ENCODE measurements around the gene ANKRD42. TPM values are rescaled to one million over a fixed set of nuclear protein-coding genes. Genes with fewer than 3 reads are reported as not detected.

ANKRD42 gene
- polyA plus RNA-seq, 2 of the 4 experiments (the other 2 are of a cell fraction), result 9.1 to 13.2 TPM

DNA sequence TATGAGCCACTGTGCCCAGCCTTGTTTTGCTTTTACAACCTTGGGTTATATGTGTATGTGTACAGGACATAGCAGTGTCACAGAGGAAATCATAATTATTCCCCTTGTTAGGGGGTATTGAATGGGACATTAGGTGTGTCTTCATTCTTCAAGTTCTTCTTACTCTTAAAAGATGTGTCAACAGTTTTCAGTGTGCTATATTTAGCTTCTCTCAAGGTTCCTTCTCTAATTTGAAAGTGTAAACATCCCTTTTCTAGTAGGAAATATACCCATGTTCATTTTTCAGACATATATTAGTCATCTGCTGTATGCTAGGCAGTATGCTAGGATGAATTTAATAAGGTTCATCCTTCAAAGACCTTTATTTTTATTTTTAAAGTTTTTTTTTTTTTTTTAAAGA, 19.5 kb upstream of the ANKRD42 start (continued):
- TF ChIP-seq, protein P1, sequence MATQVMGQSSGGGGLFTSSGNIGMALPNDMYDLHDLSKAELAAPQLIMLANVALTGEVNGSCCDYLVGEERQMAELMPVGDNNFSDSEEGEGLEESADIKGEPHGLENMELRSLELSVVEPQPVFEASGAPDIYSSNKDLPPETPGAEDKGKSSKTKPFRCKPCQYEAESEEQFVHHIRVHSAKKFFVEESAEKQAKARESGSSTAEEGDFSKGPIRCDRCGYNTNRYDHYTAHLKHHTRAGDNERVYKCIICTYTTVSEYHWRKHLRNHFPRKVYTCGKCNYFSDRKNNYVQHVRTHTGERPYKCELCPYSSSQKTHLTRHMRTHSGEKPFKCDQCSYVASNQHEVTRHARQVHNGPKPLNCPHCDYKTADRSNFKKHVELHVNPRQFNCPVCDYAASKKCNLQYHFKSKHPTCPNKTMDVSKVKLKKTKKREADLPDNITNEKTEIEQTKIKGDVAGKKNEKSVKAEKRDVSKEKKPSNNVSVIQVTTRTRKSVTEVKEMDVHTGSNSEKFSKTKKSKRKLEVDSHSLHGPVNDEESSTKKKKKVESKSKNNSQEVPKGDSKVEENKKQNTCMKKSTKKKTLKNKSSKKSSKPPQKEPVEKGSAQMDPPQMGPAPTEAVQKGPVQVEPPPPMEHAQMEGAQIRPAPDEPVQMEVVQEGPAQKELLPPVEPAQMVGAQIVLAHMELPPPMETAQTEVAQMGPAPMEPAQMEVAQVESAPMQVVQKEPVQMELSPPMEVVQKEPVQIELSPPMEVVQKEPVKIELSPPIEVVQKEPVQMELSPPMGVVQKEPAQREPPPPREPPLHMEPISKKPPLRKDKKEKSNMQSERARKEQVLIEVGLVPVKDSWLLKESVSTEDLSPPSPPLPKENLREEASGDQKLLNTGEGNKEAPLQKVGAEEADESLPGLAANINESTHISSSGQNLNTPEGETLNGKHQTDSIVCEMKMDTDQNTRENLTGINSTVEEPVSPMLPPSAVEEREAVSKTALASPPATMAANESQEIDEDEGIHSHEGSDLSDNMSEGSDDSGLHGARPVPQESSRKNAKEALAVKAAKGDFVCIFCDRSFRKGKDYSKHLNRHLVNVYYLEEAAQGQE (IDR thresholded peaks at IDR 0.05), result no peak
- TF ChIP-seq, protein P2, sequence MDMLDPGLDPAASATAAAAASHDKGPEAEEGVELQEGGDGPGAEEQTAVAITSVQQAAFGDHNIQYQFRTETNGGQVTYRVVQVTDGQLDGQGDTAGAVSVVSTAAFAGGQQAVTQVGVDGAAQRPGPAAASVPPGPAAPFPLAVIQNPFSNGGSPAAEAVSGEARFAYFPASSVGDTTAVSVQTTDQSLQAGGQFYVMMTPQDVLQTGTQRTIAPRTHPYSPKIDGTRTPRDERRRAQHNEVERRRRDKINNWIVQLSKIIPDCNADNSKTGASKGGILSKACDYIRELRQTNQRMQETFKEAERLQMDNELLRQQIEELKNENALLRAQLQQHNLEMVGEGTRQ (IDR thresholded peaks at IDR 0.05), result no peak
- TF ChIP-seq, protein P3, sequence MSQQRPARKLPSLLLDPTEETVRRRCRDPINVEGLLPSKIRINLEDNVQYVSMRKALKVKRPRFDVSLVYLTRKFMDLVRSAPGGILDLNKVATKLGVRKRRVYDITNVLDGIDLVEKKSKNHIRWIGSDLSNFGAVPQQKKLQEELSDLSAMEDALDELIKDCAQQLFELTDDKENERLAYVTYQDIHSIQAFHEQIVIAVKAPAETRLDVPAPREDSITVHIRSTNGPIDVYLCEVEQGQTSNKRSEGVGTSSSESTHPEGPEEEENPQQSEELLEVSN (IDR thresholded peaks at IDR 0.05; ENCODE audit: borderline replicate concordance, low read depth), result no peak

DNA sequence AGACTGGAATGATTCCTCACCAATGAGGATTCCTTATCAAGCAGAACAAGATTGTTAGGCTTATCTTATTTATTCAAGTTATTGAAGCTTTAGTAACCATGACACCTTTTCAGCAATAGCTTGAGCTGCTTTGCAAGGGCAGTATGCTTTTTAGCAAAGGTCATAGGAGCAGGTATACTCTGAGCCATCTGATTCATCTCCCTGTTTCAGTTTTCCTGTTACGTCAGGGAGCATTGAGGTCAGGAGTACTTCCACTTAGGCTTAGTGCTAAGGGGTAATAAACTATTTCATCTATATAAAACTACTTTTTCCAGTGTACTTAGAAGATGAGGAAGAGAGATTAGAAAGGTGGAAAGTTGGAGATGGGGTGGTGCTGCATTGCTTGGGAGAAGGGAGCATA, 17.7 kb upstream of the ANKRD42 start:
- POLR2A ChIA-PET, result no interaction called here
- no peak for FAIRE-seq

DNA sequence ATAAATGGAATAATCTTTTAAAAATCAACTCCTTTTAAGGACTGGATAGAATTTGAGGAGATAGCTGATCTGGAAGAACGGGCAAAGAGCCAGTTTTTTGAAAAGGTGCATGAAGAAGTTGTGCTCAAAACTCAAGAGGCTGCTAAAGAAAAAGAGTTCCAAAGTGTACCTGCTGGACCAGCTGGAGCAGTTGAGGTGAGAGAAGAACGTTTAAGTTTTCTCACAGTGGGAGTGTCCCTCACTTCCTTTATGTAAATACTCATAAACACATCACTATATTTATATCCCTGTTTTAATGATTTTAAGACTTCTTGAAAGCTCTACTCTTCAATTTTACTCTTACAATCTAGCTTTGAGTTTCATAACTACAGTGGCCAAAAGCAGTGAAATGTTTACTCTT, 11.7 kb upstream of the ANKRD42 start:
- CTCF ChIA-PET, result interaction anchor here (1.1 kb wide), 1 partner anchor 93 kb away, joined by 4 read pairs; no protein-coding TSS in a partner anchor
- no peak for TF ChIP-seq RCOR1 (IDR thresholded peaks at IDR 0.05; ENCODE audit: low read depth, low read length)
- TF ChIP-seq, protein P1 (IDR thresholded peaks at IDR 0.05), result no peak
- TF ChIP-seq, protein P4, sequence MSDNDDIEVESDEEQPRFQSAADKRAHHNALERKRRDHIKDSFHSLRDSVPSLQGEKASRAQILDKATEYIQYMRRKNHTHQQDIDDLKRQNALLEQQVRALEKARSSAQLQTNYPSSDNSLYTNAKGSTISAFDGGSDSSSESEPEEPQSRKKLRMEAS (IDR thresholded peaks at IDR 0.05), result no peak
- no peak for TF ChIP-seq CBX2 (IDR thresholded peaks at IDR 0.05; ENCODE audit: borderline replicate concordance, low read depth)
- TF ChIP-seq POLR2AphosphoS2 (conservative IDR thresholded peaks at IDR 0.05; ENCODE audit: low read length), result no peak
- TF ChIP-seq BHLHE40 (IDR thresholded peaks at IDR 0.05; ENCODE audit: low read depth, low read length), result no peak
- TF ChIP-seq RARB (CRISPR knock-in tag; IDR thresholded peaks at IDR 0.05), result no peak
- no peak for TF ChIP-seq NPAS2 (CRISPR knock-in tag; IDR thresholded peaks at IDR 0.05; ENCODE audit: borderline replicate concordance)
- TF ChIP-seq, protein P5, sequence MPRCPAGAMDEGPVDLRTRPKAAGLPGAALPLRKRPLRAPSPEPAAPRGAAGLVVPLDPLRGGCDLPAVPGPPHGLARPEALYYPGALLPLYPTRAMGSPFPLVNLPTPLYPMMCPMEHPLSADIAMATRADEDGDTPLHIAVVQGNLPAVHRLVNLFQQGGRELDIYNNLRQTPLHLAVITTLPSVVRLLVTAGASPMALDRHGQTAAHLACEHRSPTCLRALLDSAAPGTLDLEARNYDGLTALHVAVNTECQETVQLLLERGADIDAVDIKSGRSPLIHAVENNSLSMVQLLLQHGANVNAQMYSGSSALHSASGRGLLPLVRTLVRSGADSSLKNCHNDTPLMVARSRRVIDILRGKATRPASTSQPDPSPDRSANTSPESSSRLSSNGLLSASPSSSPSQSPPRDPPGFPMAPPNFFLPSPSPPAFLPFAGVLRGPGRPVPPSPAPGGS (IDR thresholded peaks at IDR 0.05), result no peak
- TF ChIP-seq MAFK (IDR thresholded peaks at IDR 0.05; ENCODE audit: partially characterized antibody), result no peak
- TF ChIP-seq CHD4 (IDR thresholded peaks at IDR 0.05; ENCODE audit: borderline replicate concordance), result no peak

More for the DNA sequence above, 17.7 kb upstream of the ANKRD42 start:
- CTCF ChIA-PET, result interaction anchor here (0.6 to 1.6 kb wide), 2 partner anchors 9 to 93 kb away, joined by 3 read pairs; no protein-coding TSS in a partner anchor
- Histone ChIP-seq H3K4me2 (no peak overlapping the region), H3K4me1 (peaks cover 16% of the 10 kb centered on the region), H3K4me3 (no peak overlapping the region), H3K27ac (no peak overlapping the region), H3K9me3 (no peaks in the 10 kb centered on the region)
- DNase-seq (ENCODE audit: low read depth in 1 of 2, low spot score in 1 of 2), result no peak
- TF ChIP-seq, protein P6, sequence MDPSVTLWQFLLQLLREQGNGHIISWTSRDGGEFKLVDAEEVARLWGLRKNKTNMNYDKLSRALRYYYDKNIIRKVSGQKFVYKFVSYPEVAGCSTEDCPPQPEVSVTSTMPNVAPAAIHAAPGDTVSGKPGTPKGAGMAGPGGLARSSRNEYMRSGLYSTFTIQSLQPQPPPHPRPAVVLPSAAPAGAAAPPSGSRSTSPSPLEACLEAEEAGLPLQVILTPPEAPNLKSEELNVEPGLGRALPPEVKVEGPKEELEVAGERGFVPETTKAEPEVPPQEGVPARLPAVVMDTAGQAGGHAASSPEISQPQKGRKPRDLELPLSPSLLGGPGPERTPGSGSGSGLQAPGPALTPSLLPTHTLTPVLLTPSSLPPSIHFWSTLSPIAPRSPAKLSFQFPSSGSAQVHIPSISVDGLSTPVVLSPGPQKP (IDR thresholded peaks at IDR 0.05; ENCODE audit: low read depth, low read length), result no peak
- TF ChIP-seq POLR2A (IDR thresholded peaks at IDR 0.05; ENCODE audit: low read length), result no peak
- TF ChIP-seq, protein P7, sequence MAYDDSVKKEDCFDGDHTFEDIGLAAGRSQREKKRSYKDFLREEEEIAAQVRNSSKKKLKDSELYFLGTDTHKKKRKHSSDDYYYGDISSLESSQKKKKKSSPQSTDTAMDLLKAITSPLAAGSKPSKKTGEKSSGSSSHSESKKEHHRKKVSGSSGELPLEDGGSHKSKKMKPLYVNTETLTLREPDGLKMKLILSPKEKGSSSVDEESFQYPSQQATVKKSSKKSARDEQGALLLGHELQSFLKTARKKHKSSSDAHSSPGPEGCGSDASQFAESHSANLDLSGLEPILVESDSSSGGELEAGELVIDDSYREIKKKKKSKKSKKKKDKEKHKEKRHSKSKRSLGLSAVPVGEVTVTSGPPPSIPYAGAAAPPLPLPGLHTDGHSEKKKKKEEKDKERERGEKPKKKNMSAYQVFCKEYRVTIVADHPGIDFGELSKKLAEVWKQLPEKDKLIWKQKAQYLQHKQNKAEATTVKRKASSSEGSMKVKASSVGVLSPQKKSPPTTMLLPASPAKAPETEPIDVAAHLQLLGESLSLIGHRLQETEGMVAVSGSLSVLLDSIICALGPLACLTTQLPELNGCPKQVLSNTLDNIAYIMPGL (CRISPR knock-in tag; IDR thresholded peaks at IDR 0.05; ENCODE audit: borderline replicate concordance), result no peak
- no peak for TF ChIP-seq FOXS1 (CRISPR knock-in tag; IDR thresholded peaks at IDR 0.05)
- TF ChIP-seq FOSL2 (IDR thresholded peaks at IDR 0.05), result no peak
- no peak for TF ChIP-seq FOSL2 (CRISPR knock-in tag; IDR thresholded peaks at IDR 0.05)
- TF ChIP-seq HOXB5 (CRISPR knock-in tag; IDR thresholded peaks at IDR 0.05), result no peak
- TF ChIP-seq RARB (CRISPR knock-in tag; IDR thresholded peaks at IDR 0.05), result no peak
- 86% methylated on average over 1 of the region's 1 CpG for WGBS (ENCODE audit: missing lambda C conversion rate)
- ATAC-seq, result no peak

More for the DNA sequence above, 11.7 kb upstream of the ANKRD42 start:
- DNase-seq (ENCODE audit: low read depth in 1 of 2, low spot score in 1 of 2) (no peak), FAIRE-seq (no peak), ATAC-seq (no peak)
- no peaks in the 10 kb centered on the region for H3K9me3 ChIP-seq
- H3K4me1 ChIP-seq, result peaks cover 8% of the 10 kb centered on the region; the same call in 1 of the 3 replicates
- WGBS (ENCODE audit: missing lambda C conversion rate), result 59% methylated on average over 2 of the region's 2 CpGs
- no peak overlapping the region for H3K27ac ChIP-seq
- H3K4me2 ChIP-seq, result no peak overlapping the region
- POLR2A ChIA-PET, result interaction anchor here (0.6 to 0.7 kb wide), 2 partner anchors 66 to 70 kb away, joined by 3 to 4 read pairs; no protein-coding TSS in a partner anchor
- H3K4me3 ChIP-seq, result no peak overlapping the region

Measured in A549 (cell line).